H1 (cell line): Measurements from ENCODE around the gene ATP11A.

ENCODE experiments used
- CTCF ChIP-seq, 3 experiments: IDR thresholded peaks; 1 replicate in 2 of 3; 2 replicates in 1 of 3; pipeline versions ENCODE4 v1.5.1 to v1.6.1; 2011; ENCODE audit warnings: low read length in 3 of 3, mild to moderate bottlenecking in 3 of 3, inconsistent platforms in 2 of 3, low read depth in 1 of 3, moderate library complexity in 1 of 3; ENCODE audit not compliant: insufficient read depth in 1 of 3; ENCODE audit errors: control extremely low read depth in 1 of 3
- EZH2 ChIP-seq: fragments of 200-600 bp; sonication (generic); IDR thresholded peaks from 2 replicates; pipeline ENCODE4 v1.7.1; 2012; ENCODE audit warnings: low read depth, mild to moderate bottlenecking, moderate library complexity, low read length, inconsistent platforms; ENCODE audit not compliant: severe bottlenecking
- MAX ChIP-seq: IDR thresholded peaks from 2 replicates; pipeline ENCODE4 v1.6.1; 2012; ENCODE audit warnings: inconsistent platforms
- PHF8 ChIP-seq: fragments of 200-600 bp; sonication (generic); conservative IDR thresholded peaks from 2 replicates; pipeline ENCODE4 v1.7.1; 2012; ENCODE audit warnings: low read depth, mild to moderate bottlenecking, inconsistent platforms, low read length, moderate library complexity
- POLR2A ChIP-seq, 2 experiments: IDR thresholded peaks; 1 replicate in 1 of 2; 2 replicates in 1 of 2; pipeline ENCODE4 v1.6.1; 2011; ENCODE audit warnings: low read depth in 2 of 2, low read length in 2 of 2, mild to moderate bottlenecking in 2 of 2; ENCODE audit errors: control extremely low read depth in 1 of 2
- TAF1 ChIP-seq: IDR thresholded peaks from 2 replicates; pipeline ENCODE4 v1.6.1; 2011; ENCODE audit warnings: mild to moderate bottlenecking, low read depth, low read length
- ZNF274 ChIP-seq: IDR thresholded peaks from 2 replicates; pipeline ENCODE4 v1.7.0; 2012; ENCODE audit warnings: low read length, borderline replicate concordance; ENCODE audit errors: extremely low read depth

- TF ChIP-seq POLR2A (IDR thresholded peaks at IDR 0.05; ENCODE audit: control extremely low read depth in 1 of 2, low read depth in 2 of 2, low read length in 2 of 2) (no peak), CTCF (IDR thresholded peaks at IDR 0.05; ENCODE audit: control extremely low read depth in 1 of 3, insufficient read depth in 1 of 3, low read depth in 1 of 3, low read length in 3 of 3) (no peak), PHF8 (no peak), EZH2 (no peak), MAX (no peak), ZNF274 (no peak), TAF1 (no peak)
These were observed 218.1 kb downstream of the ATP11A start for GRCh38 chr13:112907871-112908331.
